ENCODE measurements around the gene SLCO3A1.

The SLCO3A1 gene

DNA sequence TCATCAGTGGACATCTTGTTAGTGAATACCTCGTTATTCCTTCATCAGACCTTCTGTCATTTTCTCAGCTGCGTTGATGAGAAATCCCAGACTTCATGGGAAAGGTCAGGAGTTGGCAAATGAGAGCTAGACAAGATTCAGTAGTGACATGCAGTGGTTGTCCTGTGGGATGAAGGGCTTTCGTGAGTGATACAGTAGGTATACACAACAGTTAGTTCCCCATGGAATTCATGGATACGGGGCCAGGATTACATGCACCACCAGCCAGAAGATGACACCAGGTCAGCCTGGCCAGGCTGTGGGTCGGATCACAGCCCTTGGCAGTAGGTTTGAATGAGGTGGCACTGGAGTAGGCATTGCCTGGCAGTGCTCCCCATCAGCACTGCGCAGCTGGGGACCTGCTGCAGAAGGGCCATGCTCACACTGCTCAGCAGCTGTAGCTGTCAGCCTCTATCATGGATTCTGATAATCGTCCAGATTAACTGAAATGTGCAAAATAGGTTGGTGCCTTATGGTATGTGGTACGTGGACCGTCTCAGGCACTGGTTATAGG is 150.1 kb downstream of the SLCO3A1 start:
- DNase-seq (ENCODE audit: low read depth) = no peak

DNA sequence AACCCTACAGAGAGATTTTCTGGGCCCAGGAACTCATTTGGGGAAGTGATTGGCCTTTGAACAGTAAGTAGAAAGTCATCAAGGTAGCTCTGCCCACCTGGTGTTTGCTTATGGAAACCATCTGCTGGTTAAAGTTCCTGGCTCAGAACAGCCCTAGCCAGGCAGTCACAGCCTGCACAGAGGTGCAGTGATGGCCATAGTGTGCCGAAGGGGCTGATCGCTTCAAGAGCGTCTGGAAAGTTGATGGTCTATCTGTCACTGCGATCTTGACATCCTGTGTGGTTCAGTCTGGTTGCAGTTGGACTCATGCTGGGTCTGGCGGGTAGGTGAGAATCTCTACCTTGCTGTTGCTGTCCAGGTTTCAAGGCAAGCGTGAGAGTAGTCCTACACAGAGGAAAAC is 151.6 kb downstream of the SLCO3A1 start:
- no peak for DNase-seq (ENCODE audit: low read depth)

DNA sequence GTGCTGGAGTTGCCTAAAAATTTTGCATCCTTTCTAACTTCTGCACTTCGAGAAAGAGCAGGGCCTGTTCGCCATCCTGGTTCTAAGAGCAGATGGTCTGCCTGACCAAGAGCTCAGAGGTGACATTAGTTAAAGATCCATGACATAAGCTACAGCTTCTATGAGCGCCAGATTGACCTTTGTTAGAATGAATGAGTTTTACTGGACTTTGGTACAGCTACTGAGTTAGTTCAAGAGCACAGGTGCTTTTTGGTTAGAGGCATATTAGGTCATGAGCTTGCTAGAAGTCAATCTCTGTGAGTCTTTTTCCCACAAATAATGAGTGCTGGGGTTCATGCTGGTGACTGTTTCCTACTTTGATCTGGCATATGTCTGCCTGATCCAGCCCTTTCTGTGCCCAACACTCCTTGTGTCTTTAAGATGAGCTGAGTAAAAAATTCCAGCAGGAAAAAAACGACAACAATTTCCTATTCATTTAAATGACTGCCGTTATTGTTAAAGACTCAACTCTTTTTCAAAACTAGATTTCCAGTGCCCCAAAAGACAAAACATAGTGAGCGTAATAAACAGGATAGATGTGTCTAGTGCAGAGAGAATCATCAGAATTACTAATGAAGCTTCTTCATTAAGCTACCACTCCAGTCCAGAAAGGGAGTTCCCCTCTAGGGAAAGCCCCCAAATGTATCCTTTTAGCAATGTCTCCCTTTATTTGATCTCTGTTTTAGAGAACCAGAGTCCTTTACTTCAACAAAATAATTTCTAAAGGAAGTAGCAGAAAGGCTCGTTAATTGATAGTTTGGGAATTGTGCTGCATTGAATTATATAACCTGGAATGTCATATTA is 152.9 kb downstream of the SLCO3A1 start:
- no peak for DNase-seq (ENCODE audit: low read depth)

DNA sequence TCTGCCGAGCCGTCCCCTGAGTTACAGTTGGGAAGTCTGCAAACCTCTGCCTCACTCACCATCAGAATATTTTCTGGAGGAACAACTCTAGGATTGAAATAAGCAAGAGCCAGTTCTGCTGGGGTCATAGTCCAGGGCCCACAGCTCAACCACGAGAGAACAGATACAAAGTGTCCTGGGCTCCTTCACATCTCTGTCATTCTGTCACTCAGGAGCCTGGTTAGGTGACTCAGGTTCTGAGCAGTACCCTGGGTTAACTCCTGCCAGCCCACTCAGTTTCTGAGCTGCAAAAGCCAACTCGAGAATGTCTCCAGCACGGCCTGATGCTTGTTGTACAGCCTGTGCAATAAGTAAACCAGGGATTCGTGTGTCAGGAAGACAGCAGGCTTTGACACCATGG is 155.7 kb downstream of the SLCO3A1 start:
- DNase-seq (ENCODE audit: low read depth) = no peak

DNA sequence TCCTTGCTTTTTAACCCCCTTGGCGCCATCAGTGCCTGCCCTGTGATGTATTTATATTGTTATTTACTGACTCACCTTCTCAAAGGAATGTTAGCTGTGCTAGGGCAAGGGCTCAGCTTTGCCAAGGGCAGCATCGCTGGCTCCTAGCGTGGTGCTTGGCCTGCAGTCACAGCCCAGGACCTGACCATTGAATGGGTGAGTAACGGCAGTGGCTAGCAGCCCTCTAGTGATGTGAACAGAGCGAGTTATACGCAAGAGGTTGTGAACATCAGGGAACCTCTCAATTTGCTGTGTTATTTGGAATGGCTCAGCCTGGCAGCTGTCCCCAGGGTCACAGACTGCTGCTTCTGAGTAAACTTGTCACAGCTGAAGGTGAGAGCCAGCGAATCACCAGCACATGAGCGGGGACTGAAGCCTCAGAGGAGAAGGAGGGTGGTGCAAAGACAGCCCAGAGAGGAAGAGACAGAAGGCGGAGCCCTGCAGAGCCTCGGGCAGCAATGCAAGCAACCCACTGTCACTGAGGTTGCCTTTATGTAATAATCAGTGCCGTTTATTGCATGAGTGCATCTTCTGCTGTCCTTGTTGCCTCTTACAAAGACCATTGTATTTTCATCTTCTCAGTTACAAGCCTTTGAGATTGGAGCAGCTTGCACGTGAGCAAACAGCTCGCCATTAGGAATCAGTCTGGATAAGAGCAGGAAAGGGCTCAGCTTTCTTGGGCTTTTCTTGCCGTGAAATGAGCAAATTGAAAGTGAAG is 158.3 kb downstream of the SLCO3A1 start:
- no peak for DNase-seq (ENCODE audit: low read depth)

DNA sequence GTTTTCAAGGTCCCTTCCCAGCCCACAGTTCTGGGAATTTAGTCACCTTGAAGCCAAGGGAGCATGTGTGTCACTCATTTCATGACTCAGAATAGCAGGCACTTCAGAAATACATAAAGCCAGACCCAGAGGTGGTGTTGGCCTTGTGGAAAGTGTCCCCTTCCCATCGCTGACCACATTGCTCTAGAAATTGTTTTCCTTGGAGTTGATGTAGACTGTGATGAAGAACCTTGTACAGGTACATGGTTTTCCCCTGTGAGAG is 158.8 kb downstream of the SLCO3A1 start:
- no peak for DNase-seq (ENCODE audit: low read depth)

DNA sequence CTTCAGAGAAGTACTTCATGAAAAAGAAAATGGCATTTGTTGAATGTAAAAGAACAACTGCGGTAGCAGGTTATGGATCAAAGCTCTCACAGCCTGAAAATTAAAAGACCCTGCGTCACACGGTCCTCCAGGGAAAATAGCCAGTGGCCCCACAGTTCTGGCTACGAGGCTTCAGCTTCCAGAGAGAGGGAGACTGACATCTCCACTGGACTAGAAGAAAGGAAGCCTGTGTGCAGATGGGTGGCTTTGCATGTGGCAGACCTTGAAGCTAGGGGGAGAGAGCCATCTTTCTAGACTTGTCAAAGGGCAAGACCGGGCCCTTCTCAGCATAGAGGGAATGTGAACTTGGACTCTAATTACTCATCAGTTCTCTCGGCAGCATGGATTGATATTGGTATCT is 159.4 kb downstream of the SLCO3A1 start:
- no peak for DNase-seq (ENCODE audit: low read depth)

DNA sequence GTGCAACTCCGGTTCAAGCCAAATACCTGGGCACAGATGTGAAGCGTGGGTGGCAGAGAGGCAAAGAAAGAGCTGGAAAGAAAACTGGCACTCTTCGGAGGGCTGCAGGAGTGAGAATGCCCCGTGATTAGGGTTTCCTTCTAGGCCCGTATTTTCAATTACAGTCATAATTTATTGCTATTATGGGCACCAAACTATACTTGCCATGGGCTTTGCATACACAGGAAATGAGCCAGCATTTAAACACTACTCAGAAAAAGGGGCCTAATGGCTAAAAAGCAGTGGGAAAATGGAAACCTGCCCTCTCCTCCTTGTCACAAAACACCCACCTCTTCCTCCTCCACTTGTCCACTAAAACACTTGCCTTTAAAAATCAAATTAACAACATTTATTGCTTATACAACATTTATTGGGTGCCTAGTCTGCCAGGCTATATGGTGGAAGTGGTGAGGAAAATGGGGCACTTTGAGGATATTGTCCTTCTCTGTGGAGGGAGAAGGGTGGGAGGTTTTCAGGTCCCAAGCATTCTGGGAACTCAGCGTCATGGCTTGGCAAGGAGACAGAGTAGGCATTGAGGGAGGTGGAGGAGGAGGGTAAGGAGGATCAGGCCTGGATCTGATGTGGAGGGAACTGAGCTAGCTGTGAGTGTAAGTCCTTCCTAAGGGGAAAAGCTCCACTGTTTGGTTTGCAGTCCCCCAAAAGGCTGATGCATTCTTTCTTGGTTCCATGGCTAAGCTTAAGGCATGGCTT is 160.9 kb downstream of the SLCO3A1 start:
- no peak for DNase-seq (ENCODE audit: low read depth)

DNA sequence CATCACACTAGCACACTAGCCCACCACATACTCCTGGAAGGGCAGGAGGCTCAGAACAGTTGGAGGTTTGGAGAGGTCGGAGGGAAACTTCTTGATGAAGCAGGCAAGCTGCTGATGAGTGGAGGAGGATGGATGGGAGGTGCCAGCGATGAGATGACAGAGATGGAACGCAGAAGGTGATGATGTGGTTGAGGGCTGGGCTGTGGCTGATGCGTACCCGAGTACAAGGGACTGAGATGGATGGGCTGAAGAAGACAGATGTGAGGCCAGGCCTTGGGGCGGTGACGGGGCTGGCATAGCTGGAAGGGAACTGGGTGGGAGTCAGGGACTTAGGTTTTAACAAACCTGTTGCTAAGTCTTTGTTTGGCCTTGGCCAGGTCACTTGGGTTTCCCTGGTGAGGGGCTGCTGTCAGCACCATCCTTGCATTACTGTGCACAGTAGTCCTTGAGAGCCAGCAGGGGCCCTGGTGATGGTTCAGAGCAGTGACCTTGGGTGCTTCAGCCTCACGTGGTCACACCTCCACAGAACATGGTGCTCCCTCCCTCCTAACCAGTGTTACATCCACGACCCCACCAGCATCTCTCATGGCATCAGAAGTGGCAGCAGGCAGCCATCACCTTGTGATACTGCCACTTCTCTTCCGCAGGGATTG is 164.5 kb downstream of the SLCO3A1 start:
- no peak for DNase-seq (ENCODE audit: low read depth)

DNA sequence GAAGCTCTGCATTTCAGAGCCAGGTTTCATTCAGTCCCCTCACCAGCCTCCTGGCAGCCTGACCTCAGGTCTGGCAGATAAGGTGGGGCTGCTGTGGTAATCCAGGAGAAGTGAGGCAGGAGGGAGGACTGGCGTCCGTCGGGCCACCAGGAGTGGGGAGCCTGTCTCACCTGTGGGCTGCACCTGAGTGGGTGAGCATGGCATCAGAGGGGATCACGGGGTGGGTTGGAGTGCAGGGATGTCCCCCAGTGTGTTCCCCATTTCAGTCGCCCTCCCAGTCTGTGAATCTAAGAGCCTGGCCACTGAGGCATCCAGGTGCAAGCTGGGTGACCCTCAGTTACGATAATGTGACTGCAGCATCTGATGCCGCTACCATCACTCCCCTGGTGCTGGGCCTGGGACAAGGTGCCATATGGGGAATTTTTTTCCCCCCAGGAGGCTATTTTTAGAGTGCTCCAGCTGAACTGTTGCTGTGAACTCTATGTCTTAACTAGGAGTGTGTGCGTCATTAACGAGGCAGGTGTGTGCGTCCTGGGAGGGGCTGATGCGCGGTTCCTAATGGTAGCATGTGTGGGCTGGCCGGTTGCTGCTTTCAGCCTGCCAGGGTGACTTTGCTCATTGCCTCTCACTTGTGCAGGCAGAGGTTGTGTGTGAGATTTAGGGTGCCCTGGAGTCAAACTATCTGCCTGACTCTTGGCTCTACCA is 165.2 kb downstream of the SLCO3A1 start:
- no peak for DNase-seq (ENCODE audit: low read depth)

DNA sequence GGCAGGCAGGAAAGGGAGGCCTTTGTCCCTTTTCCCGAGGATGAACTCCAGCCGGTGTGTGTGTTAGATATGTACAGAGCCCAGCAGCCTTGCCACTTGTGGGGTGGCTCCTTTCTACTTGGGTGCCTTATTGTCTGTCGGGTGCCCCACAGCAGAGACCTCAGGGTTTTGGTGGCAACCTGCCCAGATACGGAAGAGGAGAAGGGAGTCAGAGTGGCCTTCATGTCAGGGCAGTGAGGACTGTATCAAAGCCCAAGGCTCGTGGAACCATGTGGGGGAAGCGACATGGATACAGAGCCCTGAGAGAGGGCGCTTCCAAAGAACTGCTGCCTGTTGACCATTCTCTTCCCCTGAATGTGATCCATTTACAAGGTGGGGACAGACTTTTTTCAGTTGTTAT is 166.2 kb downstream of the SLCO3A1 start:
- DNase-seq (ENCODE audit: low read depth) = no peak

DNA sequence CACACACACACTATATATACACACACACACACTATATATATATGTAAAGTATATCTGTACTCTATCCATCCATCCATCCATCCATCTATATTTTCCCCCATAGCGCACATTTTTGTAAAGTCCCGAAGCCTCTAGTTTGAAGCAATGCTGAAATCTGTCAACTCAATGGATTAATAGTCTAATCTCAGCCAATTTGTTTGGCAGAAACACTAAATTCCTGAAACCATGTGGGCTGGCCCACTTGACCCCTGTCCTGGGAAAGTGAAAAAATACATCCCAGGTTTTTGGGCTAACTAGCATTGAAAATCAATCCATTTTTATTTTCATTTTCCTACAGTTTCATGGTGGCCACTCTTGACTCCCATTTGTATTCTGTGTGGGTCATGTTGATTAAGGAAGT is 166.7 kb downstream of the SLCO3A1 start:
- DNase-seq (ENCODE audit: low read depth) = no peak

DNA sequence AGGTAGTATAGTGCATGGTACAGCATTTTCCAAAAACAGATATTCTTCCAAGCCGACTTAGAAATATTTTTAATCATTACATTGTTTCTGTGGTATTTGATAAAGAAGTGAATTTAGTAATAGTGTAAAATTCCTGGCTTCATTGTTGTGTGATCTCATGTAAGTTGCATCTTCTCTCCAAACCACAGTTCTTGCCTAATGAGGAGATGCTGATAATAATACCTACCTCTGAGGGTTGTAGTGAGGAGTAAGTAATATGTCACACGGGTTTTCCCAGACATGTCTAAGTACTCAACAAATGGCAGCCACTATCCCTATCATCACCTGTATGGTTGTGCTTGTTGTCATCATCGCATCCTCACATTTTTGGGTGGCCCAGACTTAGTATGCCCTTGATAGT is 167.3 kb downstream of the SLCO3A1 start:
- peak; percentile 56 for DNase-seq (ENCODE audit: low read depth)

DNA sequence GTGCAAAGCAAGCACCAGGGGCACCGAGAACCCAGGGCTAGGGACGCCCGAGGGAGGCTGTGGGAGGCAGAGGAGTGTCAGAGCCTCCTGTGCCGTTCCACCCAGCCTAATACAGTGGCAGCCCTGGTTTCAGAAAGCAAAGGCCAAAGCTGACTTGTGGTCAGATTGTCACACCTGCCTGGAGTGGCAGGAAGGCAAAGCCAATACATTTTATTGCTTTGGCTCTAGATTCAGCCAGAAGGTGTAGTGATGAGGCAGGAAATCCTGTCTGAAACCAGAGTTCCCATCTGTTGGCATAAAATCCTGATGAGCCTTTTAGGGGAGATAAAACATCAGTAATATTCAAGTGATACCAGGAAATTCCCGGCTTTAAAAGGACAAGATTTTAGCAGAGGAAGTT is 168.3 kb downstream of the SLCO3A1 start:
- DNase-seq (ENCODE audit: low read depth) = no peak

DNA sequence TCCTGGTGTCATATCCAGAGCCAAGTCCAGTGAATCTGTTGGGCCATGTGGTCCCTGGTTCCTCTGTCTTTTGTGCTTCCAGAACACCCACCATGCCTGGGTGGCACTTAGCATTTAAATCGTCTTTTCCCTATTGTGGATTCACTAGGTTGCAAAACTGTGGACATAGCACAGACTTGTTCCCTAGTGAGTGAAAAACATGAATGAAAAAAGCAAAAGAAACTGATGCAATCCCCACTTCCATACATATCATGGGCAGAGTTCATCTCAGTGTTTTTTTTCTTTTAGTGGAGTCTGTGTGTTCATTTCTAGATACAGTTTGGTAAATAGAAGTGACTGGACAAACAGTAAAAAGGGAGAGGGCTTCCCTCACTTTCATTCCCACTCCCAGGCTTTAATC is 170.5 kb downstream of the SLCO3A1 start:
- DNase-seq (ENCODE audit: low read depth) = peak; percentile 55

DNA sequence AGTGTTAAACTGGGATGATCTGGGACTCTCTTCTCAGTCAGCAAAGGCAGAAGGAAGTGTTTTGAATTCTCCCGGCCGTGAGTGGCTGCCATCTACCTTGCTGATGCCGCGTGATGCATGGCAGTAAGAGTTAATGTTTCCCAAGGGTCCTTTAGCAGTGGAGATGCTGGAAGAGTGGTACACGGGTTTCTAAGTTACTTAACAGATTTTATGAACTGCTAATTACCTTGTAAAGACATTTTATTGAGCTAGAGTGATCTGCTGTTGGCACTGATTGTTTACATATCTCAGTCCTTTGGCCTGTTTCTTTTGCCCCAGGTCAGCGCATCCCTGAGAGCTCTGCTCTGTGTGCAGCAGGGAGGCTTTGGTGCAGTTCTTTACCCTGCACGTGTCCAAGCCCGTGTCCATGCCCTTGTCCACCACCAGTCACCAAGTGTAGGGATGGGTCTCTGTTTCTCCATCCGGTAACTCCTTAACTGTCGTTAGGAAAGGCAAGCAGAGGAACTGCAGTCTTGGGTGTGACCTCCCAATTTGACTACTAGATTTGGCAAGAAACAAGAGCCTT is 172.3 kb downstream of the SLCO3A1 start:
- no peak for DNase-seq (ENCODE audit: low read depth)

DNA sequence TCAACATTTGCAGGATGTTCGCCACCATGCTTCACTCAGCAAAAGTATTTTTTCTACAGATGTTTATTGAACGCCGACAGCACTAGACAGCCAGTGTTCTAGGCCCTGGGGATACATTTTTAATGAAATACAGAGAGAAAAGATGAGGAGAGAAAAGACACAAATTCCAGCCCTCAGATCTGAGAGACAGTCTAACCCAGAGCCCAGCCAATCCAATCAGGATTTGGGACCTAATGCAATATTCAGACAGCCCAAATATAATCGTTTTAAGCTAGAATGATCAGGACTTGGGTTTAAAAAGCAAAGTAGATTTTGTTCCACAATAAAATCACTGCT is 174.8 kb downstream of the SLCO3A1 start:
- DNase-seq (ENCODE audit: low read depth) = no peak

DNA sequence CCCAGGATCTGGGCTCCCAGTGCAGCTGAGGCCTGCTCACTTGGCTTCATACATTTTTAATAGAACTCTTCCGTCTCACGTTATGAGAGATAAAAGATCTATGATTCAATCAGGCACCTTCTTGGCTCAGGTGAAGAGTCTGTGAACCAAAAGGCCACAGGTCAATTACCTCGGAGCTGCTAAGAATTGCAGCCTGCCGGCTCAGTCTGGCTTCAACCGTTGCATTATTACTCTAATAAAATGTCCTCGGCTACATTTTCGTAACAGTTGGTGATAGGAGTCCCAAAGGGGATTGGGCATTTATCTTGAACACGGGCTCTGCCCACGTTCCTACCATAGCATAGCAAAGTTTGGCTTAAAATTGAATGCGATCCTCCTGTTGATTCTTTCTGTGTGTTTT is 176.3 kb downstream of the SLCO3A1 start:
- no peak for DNase-seq (ENCODE audit: low read depth)

DNA sequence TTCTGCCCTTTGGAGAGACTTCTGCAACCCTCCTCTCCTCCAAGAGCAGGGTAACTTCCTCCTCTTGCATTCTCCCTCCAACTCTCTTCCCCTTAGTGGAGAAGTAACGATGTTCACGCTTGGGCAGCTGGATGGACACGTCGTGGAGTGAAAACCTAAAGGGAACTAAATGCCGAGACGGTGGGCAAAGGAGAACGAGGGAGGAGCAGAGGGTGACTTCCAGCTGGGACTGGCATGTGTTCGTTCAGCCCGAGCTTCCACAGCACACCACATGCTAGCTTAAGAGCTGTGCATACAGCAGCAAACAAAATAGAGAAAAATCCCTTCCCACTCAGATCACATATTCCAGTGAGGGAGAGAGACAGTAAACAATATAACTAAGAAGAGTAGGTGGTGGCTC is 179.8 kb downstream of the SLCO3A1 start:
- no peak for DNase-seq (ENCODE audit: low read depth)

DNA sequence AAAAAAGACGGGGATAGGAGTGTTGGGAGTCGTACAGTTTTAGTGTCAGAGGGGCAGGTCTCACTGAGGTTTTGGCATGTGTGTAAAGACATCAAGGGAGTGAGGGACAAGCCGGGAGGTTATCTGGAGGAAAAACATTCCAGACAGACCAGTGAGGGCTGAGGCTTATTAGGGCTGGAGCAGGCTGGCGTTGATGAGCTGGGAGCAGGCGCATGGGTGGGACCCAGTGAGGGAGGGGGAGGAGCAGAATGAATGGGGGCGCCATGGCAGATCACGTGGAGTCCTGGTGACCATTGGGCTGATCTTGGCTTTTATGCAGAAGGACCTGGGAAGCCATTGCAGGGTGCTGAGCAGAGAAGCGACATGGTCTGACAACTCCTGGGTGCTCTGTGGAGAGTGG is 180.2 kb downstream of the SLCO3A1 start:
- no peak for DNase-seq (ENCODE audit: low read depth)

DNA sequence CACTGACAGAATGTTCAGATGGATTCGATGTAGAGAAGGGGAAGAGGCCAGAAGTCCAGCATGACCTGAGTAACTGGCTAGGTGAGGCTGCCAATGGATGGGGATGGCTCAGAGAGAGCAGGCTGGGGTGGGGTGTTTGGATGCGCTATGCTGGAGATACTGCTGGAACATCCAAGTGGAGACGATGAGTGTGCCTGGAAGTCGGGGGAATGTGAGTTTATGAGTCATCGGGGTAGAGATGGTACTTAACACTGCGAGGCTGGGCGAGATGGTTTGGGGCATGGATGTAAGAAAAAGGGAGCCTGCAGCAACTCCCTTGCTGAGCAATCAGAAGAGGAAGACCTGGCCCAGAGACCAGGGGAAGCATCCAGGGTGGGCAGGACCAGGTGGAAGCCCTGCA is 180.7 kb downstream of the SLCO3A1 start:
- DNase-seq (ENCODE audit: low read depth) = no peak

DNA sequence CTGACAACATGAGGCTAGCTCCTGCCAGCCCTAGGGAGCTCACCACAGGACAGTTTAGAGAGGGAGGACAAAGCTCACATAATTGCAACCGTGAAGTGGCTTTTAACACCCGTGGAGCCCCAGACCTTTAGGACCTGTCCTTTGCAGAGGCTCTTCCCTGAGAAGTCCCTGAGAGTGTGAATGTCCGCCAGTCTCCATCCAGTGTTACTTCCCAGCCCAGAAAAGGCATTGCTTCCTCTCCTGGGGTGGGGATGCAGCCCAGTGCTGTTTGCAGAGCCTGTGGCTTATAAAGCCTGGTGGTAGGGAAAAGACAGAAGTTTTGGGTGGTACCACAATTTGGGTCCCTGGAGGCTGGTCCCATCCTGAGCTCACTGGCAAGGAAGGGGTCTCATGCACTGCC is 182.0 kb downstream of the SLCO3A1 start:
- no peak for DNase-seq (ENCODE audit: low read depth)

All from fibroblast of gingiva (primary cell).